ENCODE results near the gene FLCN. TPM values are rescaled to one million over a fixed set of nuclear protein-coding genes. Genes with fewer than 3 reads are reported as not detected.

FLCN gene
- total and polyA plus RNA-seq, 10 of the 15 experiments (the other 5 are each of a cell fraction or from before 2014, with no cell fraction given), result 1.1 to 24.7 (median 10.4) TPM

- no peak for TF ChIP-seq ZBTB4 (CRISPR knock-in tag; IDR thresholded peaks at IDR 0.05)
- TF ChIP-seq BCLAF1 (IDR thresholded peaks at IDR 0.05), result no peak
- no peak for TF ChIP-seq FOXK2 (IDR thresholded peaks at IDR 0.05)
- TF ChIP-seq BACH1 (IDR thresholded peaks at IDR 0.05; ENCODE audit: borderline replicate concordance), result no peak
- no peak for TF ChIP-seq STAT3 (IDR thresholded peaks at IDR 0.05; ENCODE audit: low read depth, low read length)
- no peak for TF ChIP-seq PKNOX1 (IDR thresholded peaks at IDR 0.05)
- no peak for TF ChIP-seq MEF2A (IDR thresholded peaks at IDR 0.05; ENCODE audit: insufficient read depth, low read depth, low read length)
Observed at GRCh38 chr17:17236295-17237025, 508 bp downstream of the FLCN start (continued).
